ENCODE measurements around the gene NAA35. TPM values are rescaled to one million over a fixed set of nuclear protein-coding genes. Genes with fewer than 3 reads are reported as not detected.
A peak's percentile ranks its signal among the peaks of the same experiment; 100 is the strongest.

Gene NAA35
- total RNA-seq, 4 donors from 2014 or later, result 16.4 to 20.8 (median 18.1) TPM

- no peak overlapping the region for H3K27ac ChIP-seq (replicated peaks in 1 of 4)
- no peak overlapping the region for H3K4me3 ChIP-seq
- H3K27me3 ChIP-seq, result no peaks in the 10 kb centered on the region
- TF ChIP-seq CTCF (IDR thresholded peaks at IDR 0.05) (no peak), EP300 (IDR thresholded peaks at IDR 0.05) (no peak), POLR2AphosphoS5 (IDR thresholded peaks at IDR 0.05) (no peak), POLR2A (IDR thresholded peaks at IDR 0.05; ENCODE audit: low read depth) (no peak)
- DNase-seq (ENCODE audit: extremely low spot score), result no peak
- H3K9me3 ChIP-seq, result no peaks in the 10 kb centered on the region
- H3K4me1 ChIP-seq, result no peaks in the 10 kb centered on the region
- WGBS, result 92% methylated on average over 6 of the region's 6 CpGs
- H3K36me3 ChIP-seq, result peaks cover 0 to 4% (median 0%) of the 10 kb centered on the region in 4 donors
- intact Hi-C loops (cut with DNase I), result no loop called here
Measured at GRCh38 chr9:85898332-85898731, 42.6 kb upstream of the NAA35 start.

GRCh38 chr9:85899388-85899787 is 41.6 kb upstream of the NAA35 start:
- DNase-seq (ENCODE audit: extremely low spot score), result no peak
- WGBS, result 97% methylated on average over 16 of the region's 16 CpGs
- Histone ChIP-seq H3K4me1 (no peaks in the 10 kb centered on the region), H3K27ac (replicated peaks in 1 of 4) (no peak overlapping the region), H3K4me3 (no peak overlapping the region), H3K36me3 (no peaks in the 10 kb centered on the region), H3K27me3 (no peaks in the 10 kb centered on the region), H3K9me3 (no peaks in the 10 kb centered on the region)
- TF ChIP-seq POLR2A (IDR thresholded peaks at IDR 0.05; ENCODE audit: low read depth) (no peak), CTCF (IDR thresholded peaks at IDR 0.05) (no peak), EP300 (IDR thresholded peaks at IDR 0.05) (no peak), POLR2AphosphoS5 (IDR thresholded peaks at IDR 0.05) (no peak)
- intact Hi-C loops (cut with DNase I), result no loop called here

GRCh38 chr9:85900504-85901201 is 40.3 kb upstream of the NAA35 start:
- Histone ChIP-seq H3K4me3 (no peak overlapping the region), H3K27me3 (no peaks in the 10 kb centered on the region), H3K4me1 (no peaks in the 10 kb centered on the region), H3K36me3 (no peaks in the 10 kb centered on the region), H3K27ac (replicated peaks in 1 of 4) (no peak overlapping the region), H3K9me3 (no peaks in the 10 kb centered on the region)
- TF ChIP-seq CTCF (IDR thresholded peaks at IDR 0.05), result peak; percentile 29 to 53 (median 36)
- no peak for TF ChIP-seq EP300 (IDR thresholded peaks at IDR 0.05)
- intact Hi-C loops (cut with DNase I), result no loop called here
- DNase-seq (ENCODE audit: extremely low spot score), result no peak
- WGBS, result 64% methylated on average over 9 of the region's 9 CpGs

- TF ChIP-seq EP300 (IDR thresholded peaks at IDR 0.05) (no peak), CTCF (IDR thresholded peaks at IDR 0.05) (no peak), POLR2AphosphoS5 (IDR thresholded peaks at IDR 0.05) (no peak), POLR2A (IDR thresholded peaks at IDR 0.05; ENCODE audit: low read depth) (no peak)
- WGBS, result 94% methylated on average over 2 of the region's 2 CpGs
Measured at GRCh38 chr9:85904975-85905374, 36.0 kb upstream of the NAA35 start.

GRCh38 chr9:85905957-85906356 is 35.0 kb upstream of the NAA35 start:
- TF ChIP-seq EP300 (IDR thresholded peaks at IDR 0.05) (no peak), CTCF (IDR thresholded peaks at IDR 0.05) (no peak), POLR2AphosphoS5 (IDR thresholded peaks at IDR 0.05) (no peak), POLR2A (IDR thresholded peaks at IDR 0.05; ENCODE audit: low read depth) (no peak)
- H3K27me3 ChIP-seq, result no peaks in the 10 kb centered on the region
- no peaks in the 10 kb centered on the region for H3K36me3 ChIP-seq
- H3K9me3 ChIP-seq, result no peaks in the 10 kb centered on the region
- no peak for DNase-seq (ENCODE audit: extremely low spot score)
- H3K4me3 ChIP-seq, result no peak overlapping the region
- intact Hi-C loops (cut with DNase I), result no loop called here
- no peak overlapping the region for H3K27ac ChIP-seq (replicated peaks in 1 of 4)
- 62% methylated on average over 1 of the region's 1 CpG for WGBS
- H3K4me1 ChIP-seq, result no peaks in the 10 kb centered on the region

More at GRCh38 chr9:85904975-85905374, 36.0 kb upstream of the NAA35 start:
- Histone ChIP-seq H3K4me3 (no peak overlapping the region), H3K9me3 (no peaks in the 10 kb centered on the region), H3K27ac (replicated peaks in 1 of 4) (no peak overlapping the region), H3K27me3 (no peaks in the 10 kb centered on the region), H3K4me1 (no peaks in the 10 kb centered on the region), H3K36me3 (no peaks in the 10 kb centered on the region)
- DNase-seq (ENCODE audit: extremely low spot score), result no peak
- intact Hi-C loops (cut with DNase I), result no loop called here
